Measurements from ENCODE around the gene SCN1B.

The SCN1B gene

GRCh38 chr19:35023428-35023827, 6.8 kb upstream of the SCN1B start:
- H2BK120ac ChIP-seq (ENCODE audit: low read depth, low read length) = no peak overlapping the region
- H3K9me3 ChIP-seq (ENCODE audit: control insufficient read depth, low read length) = no peaks in the 10 kb centered on the region
- H3K27me3 ChIP-seq (ENCODE audit: control insufficient read depth in 1 of 2, insufficient read depth in 1 of 2, low read length in 2 of 2) = no peaks in the 10 kb centered on the region
- H3K9ac ChIP-seq (ENCODE audit: low read length) = no peak overlapping the region
- no peak overlapping the region for H2AK5ac ChIP-seq (ENCODE audit: low read length, severe bottlenecking)
- no peak overlapping the region for H2BK15ac ChIP-seq (ENCODE audit: low read depth, poor library complexity, severe bottlenecking)
- H3K36me3 ChIP-seq (ENCODE audit: control insufficient read depth in 1 of 2, insufficient read depth in 2 of 2, low read depth in 1 of 2, low read length in 2 of 2) = peaks cover 87 to 98% of the 10 kb centered on the region in 2 experiments
- no peak overlapping the region for H3K4me2 ChIP-seq (ENCODE audit: low read length, poor library complexity, severe bottlenecking)
- H3K18ac ChIP-seq (ENCODE audit: low read depth in 1 of 2, low read length in 2 of 2) = no peak overlapping the region
- peaks cover 9% of the 10 kb centered on the region for H3K4me1 ChIP-seq (ENCODE audit: control insufficient read depth, insufficient read depth, low read depth, low read length)
- no peak overlapping the region for H4K91ac ChIP-seq (ENCODE audit: low read length)
- H3K14ac ChIP-seq (ENCODE audit: low read length in 2 of 2) = no peak overlapping the region
- no peak overlapping the region for H3K4ac ChIP-seq (ENCODE audit: low read depth in 1 of 2, low read length in 2 of 2)
- H2BK12ac ChIP-seq (ENCODE audit: low read length in 2 of 2) = no peak overlapping the region
- H2BK5ac ChIP-seq (ENCODE audit: low read depth, low read length, poor library complexity, severe bottlenecking) = no peak overlapping the region
- WGBS = 94% methylated on average over 19 of the region's 19 CpGs
- H2AFZ ChIP-seq (ENCODE audit: low read depth, low read length) = no peak overlapping the region
- H3K4me3 ChIP-seq (ENCODE audit: insufficient read depth in 1 of 2, low read depth in 1 of 2, low read length in 2 of 2) = no peak overlapping the region
- H4K8ac ChIP-seq (ENCODE audit: low read length) = no peak overlapping the region
- peaks cover 14% of the 10 kb centered on the region for H3K79me1 ChIP-seq (replicated peaks; ENCODE audit: low read length, poor library complexity, severe bottlenecking)
- DNase-seq = no peak
- H3K23ac ChIP-seq (ENCODE audit: low read length in 2 of 2) = no peak overlapping the region
- H3K27ac ChIP-seq (ENCODE audit: low read length, poor library complexity, severe bottlenecking) = no peak overlapping the region

- Histone ChIP-seq H3K4me2 (ENCODE audit: low read length, poor library complexity, severe bottlenecking) (no peak overlapping the region), H3K4me1 (ENCODE audit: control insufficient read depth, insufficient read depth, low read depth, low read length) (peaks cover 9% of the 10 kb centered on the region), H3K9me3 (ENCODE audit: control insufficient read depth, low read length) (no peaks in the 10 kb centered on the region), H3K14ac (ENCODE audit: low read length in 2 of 2) (no peak overlapping the region), H3K27me3 (ENCODE audit: control insufficient read depth in 1 of 2, insufficient read depth in 1 of 2, low read length in 2 of 2) (no peaks in the 10 kb centered on the region), H3K27ac (ENCODE audit: low read length, poor library complexity, severe bottlenecking) (no peak overlapping the region), H3K36me3 (ENCODE audit: control insufficient read depth in 1 of 2, insufficient read depth in 2 of 2, low read depth in 1 of 2, low read length in 2 of 2) (peaks cover 81 to 91% of the 10 kb centered on the region in 2 experiments), H2AFZ (ENCODE audit: low read depth, low read length) (no peak overlapping the region), H4K8ac (ENCODE audit: low read length) (no peak overlapping the region), H3K9ac (ENCODE audit: low read length) (no peak overlapping the region), H2BK120ac (ENCODE audit: low read depth, low read length) (no peak overlapping the region), H3K23ac (ENCODE audit: low read length in 2 of 2) (no peak overlapping the region), H2AK5ac (ENCODE audit: low read length, severe bottlenecking) (no peak overlapping the region), H2BK5ac (ENCODE audit: low read depth, low read length, poor library complexity, severe bottlenecking) (no peak overlapping the region), H3K79me1 (replicated peaks; ENCODE audit: low read length, poor library complexity, severe bottlenecking) (peaks cover 8% of the 10 kb centered on the region), H3K4ac (ENCODE audit: low read depth in 1 of 2, low read length in 2 of 2) (no peak overlapping the region), H2BK15ac (ENCODE audit: low read depth, poor library complexity, severe bottlenecking) (no peak overlapping the region), H3K4me3 (ENCODE audit: insufficient read depth in 1 of 2, low read depth in 1 of 2, low read length in 2 of 2) (no peak overlapping the region), H2BK12ac (ENCODE audit: low read length in 2 of 2) (no peak overlapping the region), H3K18ac (ENCODE audit: low read depth in 1 of 2, low read length in 2 of 2) (no peak overlapping the region), H4K91ac (ENCODE audit: low read length) (no peak overlapping the region)
- WGBS = 95% methylated on average over 6 of the region's 6 CpGs
- DNase-seq = no peak
Measured at GRCh38 chr19:35024095-35024494, 6.2 kb upstream of the SCN1B start.

- 96% methylated on average over 21 of the region's 21 CpGs for WGBS
- Histone ChIP-seq H3K23ac (ENCODE audit: low read length in 2 of 2) (no peak overlapping the region), H3K4ac (ENCODE audit: low read depth in 1 of 2, low read length in 2 of 2) (no peak overlapping the region), H3K27me3 (ENCODE audit: control insufficient read depth in 1 of 2, insufficient read depth in 1 of 2, low read length in 2 of 2) (peaks cover 0 to 4% of the 10 kb centered on the region in 2 experiments), H2BK12ac (ENCODE audit: low read length in 2 of 2) (no peak overlapping the region), H2BK120ac (ENCODE audit: low read depth, low read length) (no peak overlapping the region), H4K91ac (ENCODE audit: low read length) (no peak overlapping the region), H4K8ac (ENCODE audit: low read length) (no peak overlapping the region), H3K27ac (ENCODE audit: low read length, poor library complexity, severe bottlenecking) (no peak overlapping the region), H3K9me3 (ENCODE audit: control insufficient read depth, low read length) (no peaks in the 10 kb centered on the region), H3K4me1 (ENCODE audit: control insufficient read depth, insufficient read depth, low read depth, low read length) (peaks cover 18% of the 10 kb centered on the region), H3K79me1 (replicated peaks; ENCODE audit: low read length, poor library complexity, severe bottlenecking) (peaks cover 2% of the 10 kb centered on the region), H3K14ac (ENCODE audit: low read length in 2 of 2) (no peak overlapping the region), H2BK15ac (ENCODE audit: low read depth, poor library complexity, severe bottlenecking) (no peak overlapping the region), H2BK5ac (ENCODE audit: low read depth, low read length, poor library complexity, severe bottlenecking) (no peak overlapping the region), H2AFZ (ENCODE audit: low read depth, low read length) (no peak overlapping the region), H3K9ac (ENCODE audit: low read length) (no peak overlapping the region), H3K4me3 (ENCODE audit: insufficient read depth in 1 of 2, low read depth in 1 of 2, low read length in 2 of 2) (no peak overlapping the region), H3K36me3 (ENCODE audit: control insufficient read depth in 1 of 2, insufficient read depth in 2 of 2, low read depth in 1 of 2, low read length in 2 of 2) (peaks cover 65 to 73% of the 10 kb centered on the region in 2 experiments), H2AK5ac (ENCODE audit: low read length, severe bottlenecking) (no peak overlapping the region), H3K4me2 (ENCODE audit: low read length, poor library complexity, severe bottlenecking) (no peak overlapping the region), H3K18ac (ENCODE audit: low read depth in 1 of 2, low read length in 2 of 2) (no peak overlapping the region)
- DNase-seq = no peak
Measured at GRCh38 chr19:35025969-35026368, 4.3 kb upstream of the SCN1B start.

- Histone ChIP-seq H2AFZ (ENCODE audit: low read depth, low read length) (no peak overlapping the region), H4K8ac (ENCODE audit: low read length) (no peak overlapping the region), H3K27ac (ENCODE audit: low read length, poor library complexity, severe bottlenecking) (no peak overlapping the region), H2BK15ac (ENCODE audit: low read depth, poor library complexity, severe bottlenecking) (no peak overlapping the region), H2BK5ac (ENCODE audit: low read depth, low read length, poor library complexity, severe bottlenecking) (no peak overlapping the region), H3K4ac (ENCODE audit: low read depth in 1 of 2, low read length in 2 of 2) (no peak overlapping the region), H3K18ac (ENCODE audit: low read depth in 1 of 2, low read length in 2 of 2) (no peak overlapping the region), H2BK120ac (ENCODE audit: low read depth, low read length) (no peak overlapping the region), H3K23ac (ENCODE audit: low read length in 2 of 2) (no peak overlapping the region), H3K9ac (ENCODE audit: low read length) (no peak overlapping the region), H3K4me2 (ENCODE audit: low read length, poor library complexity, severe bottlenecking) (no peak overlapping the region), H3K4me1 (ENCODE audit: control insufficient read depth, insufficient read depth, low read depth, low read length) (peaks cover 20% of the 10 kb centered on the region), H3K27me3 (ENCODE audit: control insufficient read depth in 1 of 2, insufficient read depth in 1 of 2, low read length in 2 of 2) (peaks cover 3 to 4% of the 10 kb centered on the region in 2 experiments), H3K14ac (ENCODE audit: low read length in 2 of 2) (no peak overlapping the region), H3K79me1 (replicated peaks; ENCODE audit: low read length, poor library complexity, severe bottlenecking) (no peaks in the 10 kb centered on the region), H2BK12ac (ENCODE audit: low read length in 2 of 2) (no peak overlapping the region), H3K36me3 (ENCODE audit: control insufficient read depth in 1 of 2, insufficient read depth in 2 of 2, low read depth in 1 of 2, low read length in 2 of 2) (peaks cover 60 to 68% of the 10 kb centered on the region in 2 experiments), H4K91ac (ENCODE audit: low read length) (no peak overlapping the region), H2AK5ac (ENCODE audit: low read length, severe bottlenecking) (no peak overlapping the region), H3K4me3 (ENCODE audit: insufficient read depth in 1 of 2, low read depth in 1 of 2, low read length in 2 of 2) (no peak overlapping the region), H3K9me3 (ENCODE audit: control insufficient read depth, low read length) (no peaks in the 10 kb centered on the region)
- 90% methylated on average over 6 of the region's 6 CpGs for WGBS
- no peak for DNase-seq
Measured at GRCh38 chr19:35026418-35026817, 3.9 kb upstream of the SCN1B start.

All from mesenchymal stem cell (in vitro differentiated cells and primary cell).